ENCODE data around the gene CTXND1.
"Not testable (repeated sequence)": the region's sequence is repeated elsewhere in the genome, so short reads cannot be mapped to it uniquely, and the experiment has no call there.

The CTXND1 gene

GRCh38 chr15:80157215-80157614, 94.8 kb downstream of the CTXND1 start:
- DNase-seq, result no peak

GRCh38 chr15:80156176-80156720, 95.8 kb downstream of the CTXND1 start:
- no peak for DNase-seq

- DNase-seq, result not testable (repeated sequence)
Observed at GRCh38 chr15:80155378-80156175, 96.4 kb downstream of the CTXND1 start.

GRCh38 chr15:80155001-80155377, 97.0 kb downstream of the CTXND1 start:
- no peak for DNase-seq

GRCh38 chr15:80154336-80154735, 97.7 kb downstream of the CTXND1 start:
- DNase-seq, result no peak

- DNase-seq, result no peak
Observed at GRCh38 chr15:80153900-80154299, 98.1 kb downstream of the CTXND1 start.

GRCh38 chr15:80152896-80153876, 98.8 kb downstream of the CTXND1 start, which contains the start of gene FAH:
Gene FAH, plus strand, starts transcription at chr15:80152999. Its CDS starts 56 bp downstream, at chr15:80153055.
- peak; percentile 63 for DNase-seq

GRCh38 chr15:80152180-80152895, 99.7 kb downstream of the CTXND1 start:
- DNase-seq, result peak; percentile 93

- no peak for DNase-seq
Observed at GRCh38 chr15:80151576-80151975, 100.4 kb downstream of the CTXND1 start.

GRCh38 chr15:80151148-80151547, 100.9 kb downstream of the CTXND1 start:
- no peak for DNase-seq

Data from fibroblast of skin of back (primary cell).